Stimulated activated CD8-positive, alpha-beta memory T cell treated with anti-CD3 and anti-CD28 coated beads, Interleukin-15, amount 100 ng/mL, for 24 hours (primary cell): Measurements from ENCODE around the gene KRTAP9-4.
"Not testable (repeated sequence)": the region's sequence is repeated elsewhere in the genome, so short reads cannot be mapped to it uniquely, and the experiment has no call there.

ENCODE experiments used
- DNase-seq: peaks from one replicate; pipeline ENCODE4 v3.0.0-alpha.2; 2020; ENCODE audit warnings: low read depth

KRTAP9-4 gene

GRCh38 chr17:41249637-41250240 lies at the start of gene KRTAP9-4:
Gene KRTAP9-4 (plus strand): TSS chr17:41249687. CDS start chr17:41249721, 34 bp downstream.
- not testable (repeated sequence) for DNase-seq

DNA sequence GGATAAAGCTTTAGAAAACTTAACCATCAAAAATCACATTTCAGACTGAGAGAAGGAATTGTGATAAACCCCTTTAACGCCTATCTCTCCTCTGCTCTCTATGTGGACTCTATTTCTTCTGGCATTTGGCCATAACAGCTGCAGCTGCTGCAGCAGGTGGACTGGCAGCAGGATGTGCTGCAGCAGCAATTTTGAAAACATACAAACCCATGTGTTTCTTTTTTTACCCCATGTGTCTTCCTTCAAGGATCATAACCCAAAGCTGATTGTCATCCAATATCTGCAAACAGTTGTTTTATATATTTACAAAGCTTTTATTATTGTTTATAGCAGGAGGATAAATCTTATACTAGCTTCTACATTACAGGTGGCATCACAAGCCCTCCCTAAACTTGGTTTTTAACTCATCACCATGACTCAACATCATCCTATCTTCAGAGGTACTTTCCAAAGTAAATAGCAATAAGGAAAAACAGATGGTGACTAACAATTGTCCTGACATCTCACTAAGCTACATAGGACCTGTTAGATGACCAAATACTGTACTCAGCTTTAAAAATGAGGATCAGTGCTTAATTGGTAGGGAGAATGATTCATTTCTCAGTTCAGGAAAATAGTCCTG lies 37.5 kb upstream of the KRTAP9-4 start:
- DNase-seq, result no peak

- no peak for DNase-seq
These were observed 36.8 kb upstream of the KRTAP9-4 start for GRCh38 chr17:41212524-41213169.

GRCh38 chr17:41215681-41216080 lies 33.8 kb upstream of the KRTAP9-4 start:
- DNase-seq, result no peak

DNA sequence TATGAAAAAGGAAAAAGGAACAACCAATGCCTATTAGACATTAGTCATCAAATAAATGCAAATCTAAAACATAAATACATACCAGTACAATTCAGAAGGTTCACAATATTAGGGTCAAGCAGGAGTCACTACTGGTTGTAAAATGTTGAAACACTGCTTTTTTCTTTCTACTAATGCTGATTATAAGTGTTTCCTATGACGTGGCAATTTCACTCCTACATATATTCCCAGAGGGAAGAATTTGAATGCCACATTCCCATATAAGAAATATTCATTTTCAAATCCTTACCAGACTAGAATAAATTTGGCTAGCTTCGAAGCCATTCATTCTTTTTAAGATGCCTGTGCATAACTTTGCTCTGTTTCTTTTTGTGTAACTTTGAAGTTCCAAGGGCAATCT lies 25.7 kb upstream of the KRTAP9-4 start:
- DNase-seq, result no peak

DNA sequence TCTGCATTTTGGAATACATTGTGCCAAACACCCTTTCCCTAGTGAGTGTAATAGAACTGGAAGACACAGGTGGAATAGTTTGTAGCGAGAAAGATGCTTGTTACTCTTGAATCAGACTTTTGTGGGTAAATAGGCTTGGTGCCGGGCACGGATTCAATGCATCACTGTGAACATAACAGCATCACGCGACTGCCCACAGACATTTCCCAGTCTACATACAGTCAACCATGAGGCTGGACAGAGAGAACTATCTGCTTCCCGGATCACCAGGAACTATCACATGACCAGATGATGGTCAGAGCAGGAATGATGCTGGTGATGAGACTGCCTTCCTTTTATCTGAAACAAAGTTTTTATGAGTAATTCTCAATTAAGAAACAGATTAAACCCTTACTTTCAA lies 23.4 kb upstream of the KRTAP9-4 start:
- DNase-seq, result no peak

DNA sequence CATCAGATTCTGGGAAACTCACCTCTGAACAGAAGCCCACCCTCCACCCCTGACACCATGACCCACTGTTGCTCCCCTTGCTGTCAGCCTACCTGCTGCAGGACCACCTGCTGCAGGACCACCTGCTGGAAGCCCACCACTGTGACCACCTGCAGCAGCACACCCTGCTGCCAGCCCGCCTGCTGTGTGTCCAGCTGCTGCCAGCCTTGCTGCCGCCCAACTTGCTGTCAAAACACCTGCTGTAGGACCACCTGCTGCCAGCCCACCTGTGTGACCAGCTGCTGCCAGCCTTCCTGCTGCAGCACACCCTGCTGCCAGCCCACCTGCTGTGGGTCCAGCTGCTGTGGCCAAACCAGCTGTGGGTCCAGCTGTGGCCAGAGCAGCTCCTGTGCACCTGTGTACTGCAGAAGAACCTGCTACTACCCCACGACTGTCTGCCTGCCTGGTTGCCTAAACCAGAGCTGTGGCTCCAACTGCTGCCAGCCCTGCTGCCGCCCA lies 22.8 kb upstream of the KRTAP9-4 start, which contains the start of gene KRTAP9-2:
KRTAP9-2 (plus strand) TSS at position 51 of the 498 bp plus-strand sequence; CDS start at position 58, 7 bp downstream.
- not testable (repeated sequence) for DNase-seq

- DNase-seq, result no peak
These were observed 19.4 kb upstream of the KRTAP9-4 start for GRCh38 chr17:41230094-41230493.

- DNase-seq, result no peak
These were observed 17.8 kb upstream of the KRTAP9-4 start for GRCh38 chr17:41231731-41232130.

DNA sequence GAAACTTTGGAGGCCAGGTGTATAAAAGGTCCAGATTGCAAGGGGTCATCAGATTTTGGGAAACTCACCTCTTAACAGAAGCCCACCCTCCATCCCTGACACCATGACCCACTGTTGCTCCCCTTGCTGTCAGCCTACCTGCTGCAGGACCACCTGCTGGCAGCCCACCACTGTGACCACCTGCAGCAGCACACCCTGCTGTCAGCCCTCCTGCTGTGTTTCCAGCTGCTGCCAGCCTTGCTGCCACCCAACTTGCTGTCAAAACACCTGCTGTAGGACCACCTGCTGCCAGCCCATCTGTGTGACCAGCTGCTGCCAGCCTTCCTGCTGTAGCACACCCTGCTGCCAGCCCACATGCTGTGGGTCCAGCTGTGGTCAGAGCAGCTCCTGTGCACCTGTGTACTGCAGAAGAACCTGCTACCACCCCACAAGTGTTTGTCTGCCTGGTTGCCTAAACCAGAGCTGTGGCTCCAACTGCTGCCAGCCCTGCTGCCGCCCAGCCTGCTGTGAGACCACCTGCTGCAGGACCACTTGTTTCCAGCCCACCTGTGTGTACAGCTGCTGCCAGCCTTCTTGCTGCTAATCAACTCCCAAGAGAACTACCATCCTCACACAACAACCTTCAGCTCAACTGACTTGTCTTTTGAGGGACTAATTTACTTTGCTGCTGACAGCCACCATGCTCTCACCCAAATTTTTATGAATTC lies 16.9 kb upstream of the KRTAP9-4 start, which contains the start of gene KRTAP9-3:
KRTAP9-3 (plus strand) TSS at position 51 of the 707 bp plus-strand sequence; CDS start at position 104, 53 bp downstream.
- not testable (repeated sequence) for DNase-seq

GRCh38 chr17:41237116-41237515 lies 12.4 kb upstream of the KRTAP9-4 start:
- DNase-seq, result not testable (repeated sequence)

DNA sequence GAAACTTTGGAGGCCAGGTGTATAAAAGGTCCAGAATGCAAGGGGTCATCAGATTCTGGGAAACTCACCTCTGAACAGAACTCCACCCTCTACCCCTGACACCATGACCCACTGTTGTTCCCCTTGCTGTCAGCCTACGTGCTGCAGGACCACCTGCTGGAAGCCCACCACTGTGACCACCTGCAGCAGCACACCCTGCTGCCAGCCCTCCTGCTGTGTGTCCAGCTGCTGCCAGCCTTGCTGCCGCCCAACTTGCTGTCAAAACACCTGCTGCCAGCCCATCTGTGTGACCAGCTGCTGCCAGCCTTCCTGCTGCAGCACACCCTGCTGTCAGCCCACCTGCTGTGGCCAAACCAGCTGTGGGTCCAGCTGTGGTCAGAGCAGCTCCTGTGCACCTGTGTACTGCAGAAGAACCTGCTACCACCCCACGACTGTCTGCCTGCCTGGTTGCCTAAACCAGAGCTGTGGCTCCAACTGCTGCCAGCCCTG lies 11.5 kb upstream of the KRTAP9-4 start, which contains the start of gene KRTAP9-8:
KRTAP9-8 (plus strand) TSS at position 51 of the 489 bp plus-strand sequence; CDS start at position 104, 53 bp downstream.
- DNase-seq, result not testable (repeated sequence)

DNA sequence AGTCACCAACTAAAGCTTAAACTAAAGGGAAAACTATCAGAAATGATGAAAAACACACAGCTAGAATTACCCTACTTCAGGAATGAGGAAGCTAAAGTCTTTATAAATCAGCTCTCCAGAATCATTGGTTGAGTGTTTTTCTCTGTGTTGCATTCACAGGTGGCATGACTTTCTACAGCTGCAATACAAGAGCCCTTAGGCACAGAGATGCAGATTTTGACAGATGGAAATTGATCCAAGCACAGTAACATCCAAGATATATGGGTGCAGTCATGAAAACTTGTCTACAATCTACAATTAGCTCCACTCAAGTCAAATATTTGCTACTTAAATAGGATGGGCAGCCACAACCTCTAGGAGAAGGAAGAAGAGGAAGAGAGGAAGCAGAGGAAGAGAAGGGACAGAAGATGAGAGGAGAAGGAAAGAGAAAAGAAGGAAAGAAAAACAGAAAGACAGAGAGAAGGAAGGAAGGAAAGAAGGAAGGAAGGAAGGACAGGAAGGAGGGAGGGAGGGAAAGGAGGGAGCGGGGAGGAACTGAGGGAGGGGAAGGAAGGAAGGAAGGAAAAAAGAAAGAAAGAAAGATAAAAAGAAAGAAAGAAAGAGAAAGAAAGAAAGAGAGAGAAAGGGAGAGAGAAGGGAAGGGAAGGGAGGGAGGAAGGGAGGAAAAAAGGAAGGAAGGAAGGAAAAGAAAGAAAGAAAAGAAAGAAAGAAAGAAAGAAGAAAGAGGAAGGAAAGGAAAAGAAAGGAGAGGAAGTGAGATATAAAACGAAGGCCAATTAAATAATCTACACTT lies 2.3 kb upstream of the KRTAP9-4 start:
- DNase-seq, result not testable (repeated sequence)

DNA sequence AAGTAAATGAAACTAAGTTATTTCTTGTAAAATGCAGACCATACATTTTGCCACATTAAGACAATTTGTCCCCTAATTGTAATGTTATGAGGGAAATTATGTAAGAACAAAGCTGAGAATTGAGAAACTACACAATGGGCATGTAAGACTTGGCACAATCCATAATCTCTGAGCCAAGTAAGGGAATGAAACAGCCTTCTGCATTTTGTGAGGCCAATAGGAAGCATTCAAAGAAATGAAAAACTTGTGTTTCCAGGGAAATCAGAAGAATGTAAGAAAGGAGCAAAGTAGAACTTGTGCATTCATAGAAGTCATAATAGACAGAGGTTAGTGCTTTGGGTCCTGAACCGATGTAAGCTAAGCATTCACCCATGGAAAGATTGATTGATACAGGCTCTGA lies 1.8 kb downstream of the KRTAP9-4 start:
- no peak for DNase-seq

DNA sequence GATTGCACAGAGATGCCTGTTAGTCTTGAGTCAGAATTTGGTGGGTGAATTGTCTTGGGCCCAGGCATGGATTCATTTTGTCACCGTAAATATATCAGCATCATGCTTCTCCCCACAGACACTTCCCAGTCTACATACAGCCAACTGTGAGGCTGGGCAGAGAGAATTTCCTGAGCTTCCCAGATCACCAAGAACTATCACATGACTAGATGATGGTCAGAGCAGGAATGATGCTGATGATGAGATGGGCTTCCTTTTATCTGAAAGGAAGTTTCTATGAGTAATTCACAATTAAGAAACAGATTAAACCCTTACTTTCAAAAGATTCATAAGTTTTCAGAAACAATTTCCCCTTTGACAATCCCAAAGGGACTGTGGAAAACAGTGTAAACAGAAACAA lies 5.4 kb downstream of the KRTAP9-4 start:
- no peak for DNase-seq

DNA sequence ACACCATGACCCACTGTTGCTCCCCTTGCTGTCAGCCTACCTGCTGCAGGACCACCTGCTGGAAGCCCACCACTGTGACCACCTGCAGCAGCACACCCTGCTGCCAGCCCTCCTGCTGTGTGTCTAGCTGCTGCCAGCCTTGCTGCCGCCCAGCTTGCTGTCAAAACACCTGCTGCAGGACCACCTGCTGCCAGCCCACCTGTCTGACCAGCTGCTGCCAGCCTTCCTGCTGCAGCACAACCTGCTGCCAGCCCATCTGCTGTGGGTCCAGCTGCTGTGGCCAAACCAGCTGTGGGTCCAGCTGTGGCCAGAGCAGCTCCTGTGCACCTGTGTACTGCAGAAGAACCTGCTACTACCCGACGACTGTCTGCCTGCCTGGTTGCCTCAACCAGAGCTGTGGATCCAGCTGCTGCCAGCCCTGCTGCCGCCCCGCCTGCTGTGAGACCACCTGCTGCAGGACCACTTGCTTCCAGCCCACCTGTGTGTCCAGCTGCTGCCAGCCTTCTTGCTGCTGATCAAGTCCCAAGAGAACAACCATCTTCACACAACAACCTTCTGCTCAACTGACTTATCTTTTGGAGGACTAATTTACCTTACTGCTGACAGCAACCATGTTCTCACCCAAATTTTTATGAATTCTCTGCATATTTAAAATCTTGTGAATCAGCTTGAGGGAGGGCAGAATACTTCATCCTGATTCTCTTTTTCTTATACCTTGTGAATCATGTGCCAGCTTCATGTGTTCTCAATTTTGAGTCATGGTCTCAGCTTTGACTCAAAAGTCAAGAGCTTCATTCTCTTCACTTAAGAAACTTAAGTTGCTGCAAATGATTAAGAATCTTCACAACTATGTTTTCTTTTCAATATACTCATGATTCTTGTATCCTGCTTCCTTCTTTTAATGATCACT lies 6.1 kb downstream of the KRTAP9-4 start, which contains the start of gene KRTAP9-9:
KRTAP9-9 (plus strand) TSS at position 4 of the 910 bp plus-strand sequence.
- DNase-seq, result not testable (repeated sequence)

DNA sequence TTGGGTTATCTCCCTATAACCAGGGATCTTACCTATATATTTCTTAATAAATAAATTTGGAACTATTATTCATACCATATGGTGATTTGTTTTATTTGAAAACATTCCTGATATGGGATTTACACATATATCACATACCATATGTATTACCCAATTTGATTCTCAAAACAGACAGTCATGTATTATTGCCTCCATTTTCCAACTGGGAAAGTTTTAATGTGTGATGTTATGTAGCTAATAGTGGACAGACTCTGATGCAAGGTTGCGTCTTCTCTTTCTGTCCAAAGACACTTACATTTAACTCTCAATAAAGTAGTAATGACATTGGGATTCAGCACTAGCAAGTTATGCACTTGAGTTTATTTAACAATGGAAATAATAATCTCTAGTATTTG lies 6.8 kb downstream of the KRTAP9-4 start:
- no peak for DNase-seq

DNA sequence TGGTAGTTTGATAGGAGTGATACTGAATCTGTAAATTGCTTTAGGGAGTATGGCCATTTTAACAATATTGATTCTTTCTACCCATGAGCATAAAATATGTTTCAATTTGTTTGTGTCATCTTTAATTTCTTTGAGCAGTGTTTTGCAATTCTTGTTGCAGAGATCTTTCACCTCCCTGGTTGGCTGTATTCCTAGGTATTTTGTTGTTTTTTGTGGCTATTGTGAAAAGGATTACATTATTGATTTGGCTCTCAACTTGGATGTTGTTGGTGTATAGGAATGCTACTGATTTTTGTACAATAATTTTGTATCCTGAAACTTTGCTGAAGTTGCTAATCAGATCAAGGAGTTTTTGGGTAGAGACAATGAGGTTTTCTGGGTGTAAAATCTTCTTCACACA lies 8.9 kb downstream of the KRTAP9-4 start:
- no peak for DNase-seq

DNA sequence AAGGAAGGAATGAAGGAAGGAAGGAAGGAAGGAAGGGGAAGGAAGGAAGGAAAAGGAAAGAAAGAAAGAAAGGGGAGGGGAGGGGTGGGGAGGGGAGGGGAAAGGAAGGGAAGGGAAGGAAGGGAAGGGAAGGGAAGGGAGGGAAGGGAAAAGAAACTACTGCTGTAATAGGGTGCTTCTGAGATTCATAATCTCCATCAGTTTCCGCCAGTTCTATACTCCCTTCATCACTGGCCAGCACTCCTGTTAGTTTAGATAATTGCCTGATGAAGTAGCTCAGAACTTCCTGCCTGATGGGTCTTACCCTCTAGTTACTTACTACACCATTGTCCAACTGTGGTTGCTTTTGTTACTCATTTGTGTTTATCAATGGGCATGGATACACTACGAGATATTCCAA lies 13.7 kb downstream of the KRTAP9-4 start:
- no peak for DNase-seq

- DNase-seq, result no peak
These were observed 15.1 kb downstream of the KRTAP9-4 start for GRCh38 chr17:41264599-41264998.
